Thyroid gland (tissue), 4 donors: ENCODE data around the gene NLGN3. TPM values are rescaled to one million over a fixed set of nuclear protein-coding genes. Genes with fewer than 3 reads are reported as not detected.

Experiments used
- DNase-seq, 2 donors: peaks; one replicate each; pipeline ENCODE4 v3.0.0-alpha.2; 2019
- H3K27ac ChIP-seq, 3 donors: fragments of 200-600 bp; sonication (generic); 1 replicate in 2 of 3; 2 replicates in 1 of 3; pipeline ENCODE4 v1.5.1; 2016 to 2019; ENCODE audit warnings: mild to moderate bottlenecking in 1 of 3, moderate library complexity in 1 of 3
- H3K27me3 ChIP-seq: fragments of 200-600 bp; sonication (generic); one replicate; pipeline ENCODE4 v1.5.1; 2019
- H3K36me3 ChIP-seq, 2 donors: fragments of 200-600 bp; sonication (generic); one replicate each; pipeline ENCODE4 v1.5.1; 2016 to 2019
- H3K4me1 ChIP-seq, 2 donors: fragments of 200-600 bp; sonication (generic); one replicate each; pipeline ENCODE4 v1.5.1; 2017 to 2019
- H3K4me3 ChIP-seq, 3 donors: fragments of 200-600 bp; sonication (generic); replicated peaks in 1 of 3; 1 replicate in 2 of 3; 2 replicates in 1 of 3; pipeline ENCODE4 v1.5.1; 2016; ENCODE audit warnings: mild to moderate bottlenecking in 1 of 3
- H3K9me3 ChIP-seq: fragments of 200-600 bp; sonication (generic); one replicate; pipeline ENCODE4 v1.5.1; 2017
- POLR2A ChIP-seq, 2 donors: fragments of 450-650 bp; IDR thresholded peaks; one replicate each; pipeline ENCODE4 v1.6.1; 2017; ENCODE audit warnings: antibody characterized with exemption in 2 of 2, mild to moderate bottlenecking in 2 of 2, moderate library complexity in 1 of 2
- WGBS, 2 donors: methylation state at CpG; one replicate each; pipeline ENCODE4 v1.1.5; 2017; 5-methylcytosine and 5-hydroxymethylcytosine counted together
- intact Hi-C: fragments of 100-400 bp; cut with DNase I; formaldehyde crosslinking; loops from one replicate; pipeline ENCODE4 v1.15.1; 2023
- total RNA-seq, 4 donors: library from RNA; depleted of rRNA; stranded (reverse); fragments of >200 nt; gene quantifications; one replicate each; pipeline ENCODE4 v1.2.3, GENCODE V29; 2016
- TF ChIP-seq, protein P1 (sequence below), 6 experiments: fragments of 200-600 bp in 3 of 6; fragments of 450-650 bp in 3 of 6; sonication (generic) in 3 of 6; IDR thresholded peaks; one replicate each; pipeline ENCODE4 v1.5.1; 2016 to 2019; ENCODE audit warnings: antibody characterized with exemption in 6 of 6, mild to moderate bottlenecking in 2 of 6, inconsistent platforms in 1 of 6, moderate library complexity in 1 of 6

NLGN3 gene
- total RNA-seq, 4 donors from 2014 or later = 0.13 to 0.46 (median 0.39) TPM

DNA sequence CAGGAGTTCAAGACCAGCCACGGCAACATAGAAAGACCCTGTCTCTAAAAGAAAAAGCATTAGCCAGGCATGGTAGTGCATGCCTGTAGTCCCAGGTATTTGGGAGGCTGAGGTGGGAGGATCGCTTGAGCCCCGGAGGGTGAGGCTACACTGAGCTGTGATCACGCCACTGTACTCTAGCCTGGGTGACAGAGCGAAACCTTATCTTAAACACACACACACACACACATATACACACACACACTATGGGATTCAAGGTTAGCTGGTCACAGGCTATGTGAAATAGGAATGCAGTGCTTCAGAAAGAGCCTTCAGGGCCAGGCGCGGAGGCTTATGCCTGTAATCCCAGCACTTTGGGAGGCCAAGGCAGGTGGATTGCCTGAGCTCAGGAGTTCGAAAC, 23.5 kb downstream of the NLGN3 start:
- 93 to 94% methylated on average over 2 to 3 of the region's 8 CpGs for WGBS, 2 donors
- Histone ChIP-seq H3K4me1 (no peaks in the 10 kb centered on the region), H3K27ac (no peak overlapping the region), H3K36me3 (no peaks in the 10 kb centered on the region), H3K9me3 (no peaks in the 10 kb centered on the region), H3K4me3 (no peak overlapping the region), H3K27me3 (no peaks in the 10 kb centered on the region)
- no peak for DNase-seq
- TF ChIP-seq, protein P1, sequence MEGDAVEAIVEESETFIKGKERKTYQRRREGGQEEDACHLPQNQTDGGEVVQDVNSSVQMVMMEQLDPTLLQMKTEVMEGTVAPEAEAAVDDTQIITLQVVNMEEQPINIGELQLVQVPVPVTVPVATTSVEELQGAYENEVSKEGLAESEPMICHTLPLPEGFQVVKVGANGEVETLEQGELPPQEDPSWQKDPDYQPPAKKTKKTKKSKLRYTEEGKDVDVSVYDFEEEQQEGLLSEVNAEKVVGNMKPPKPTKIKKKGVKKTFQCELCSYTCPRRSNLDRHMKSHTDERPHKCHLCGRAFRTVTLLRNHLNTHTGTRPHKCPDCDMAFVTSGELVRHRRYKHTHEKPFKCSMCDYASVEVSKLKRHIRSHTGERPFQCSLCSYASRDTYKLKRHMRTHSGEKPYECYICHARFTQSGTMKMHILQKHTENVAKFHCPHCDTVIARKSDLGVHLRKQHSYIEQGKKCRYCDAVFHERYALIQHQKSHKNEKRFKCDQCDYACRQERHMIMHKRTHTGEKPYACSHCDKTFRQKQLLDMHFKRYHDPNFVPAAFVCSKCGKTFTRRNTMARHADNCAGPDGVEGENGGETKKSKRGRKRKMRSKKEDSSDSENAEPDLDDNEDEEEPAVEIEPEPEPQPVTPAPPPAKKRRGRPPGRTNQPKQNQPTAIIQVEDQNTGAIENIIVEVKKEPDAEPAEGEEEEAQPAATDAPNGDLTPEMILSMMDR (IDR thresholded peaks at IDR 0.05) = no peak
- no peak for TF ChIP-seq POLR2A (IDR thresholded peaks at IDR 0.05)
- intact Hi-C loops = loop anchor here (10.0 kb wide), 1 partner anchor 173 kb away; no protein-coding TSS in a partner anchor

DNA sequence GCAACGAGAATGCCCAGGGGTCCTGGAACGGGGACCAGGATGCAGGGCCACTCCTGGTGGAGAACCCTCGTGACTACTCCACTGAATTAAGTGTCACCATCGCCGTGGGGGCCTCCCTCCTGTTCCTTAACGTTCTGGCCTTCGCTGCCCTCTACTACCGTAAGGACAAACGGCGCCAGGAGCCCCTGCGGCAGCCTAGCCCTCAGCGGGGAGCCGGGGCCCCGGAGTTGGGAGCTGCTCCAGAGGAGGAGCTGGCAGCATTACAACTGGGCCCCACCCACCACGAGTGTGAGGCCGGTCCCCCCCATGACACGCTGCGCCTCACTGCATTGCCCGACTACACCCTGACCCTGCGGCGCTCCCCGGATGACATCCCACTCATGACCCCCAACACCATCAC, 24.9 kb downstream of the NLGN3 start:
- Histone ChIP-seq H3K4me1 (no peaks in the 10 kb centered on the region), H3K4me3 (no peak overlapping the region), H3K27ac (no peak overlapping the region), H3K36me3 (no peaks in the 10 kb centered on the region), H3K9me3 (no peaks in the 10 kb centered on the region), H3K27me3 (no peaks in the 10 kb centered on the region)
- TF ChIP-seq, protein P1 (IDR thresholded peaks at IDR 0.05) = no peak
- no peak for TF ChIP-seq POLR2A (IDR thresholded peaks at IDR 0.05)
- intact Hi-C loops = loop anchor here (10.0 kb wide), 1 partner anchor 175 kb away; no protein-coding TSS in a partner anchor
- DNase-seq = no peak
- WGBS, 2 donors = 85 to 96% methylated on average over 10 to 16 of the region's 22 CpGs

DNA sequence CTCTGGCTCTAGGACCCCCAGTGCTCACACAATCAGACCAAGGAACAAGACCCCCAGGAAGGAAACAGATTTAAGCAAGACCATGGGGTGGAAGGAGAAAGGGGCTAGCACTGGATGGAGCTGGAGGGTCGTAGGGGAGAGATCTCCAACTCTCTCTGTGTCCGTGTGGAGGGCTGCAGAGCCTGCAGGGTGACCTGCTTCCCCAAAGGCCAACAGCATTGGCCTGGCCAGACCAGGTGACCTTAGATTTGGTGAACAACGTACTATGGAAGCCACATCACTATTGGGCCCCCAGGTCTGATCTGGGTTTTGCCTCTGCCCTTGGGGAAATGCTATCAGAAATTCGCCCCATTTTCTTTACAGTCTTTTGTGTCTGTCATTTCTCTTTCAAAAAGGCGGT, 26.0 kb downstream of the NLGN3 start:
- no peak for DNase-seq
- Histone ChIP-seq H3K4me1 (no peaks in the 10 kb centered on the region), H3K36me3 (no peaks in the 10 kb centered on the region), H3K27ac (no peak overlapping the region), H3K27me3 (no peaks in the 10 kb centered on the region), H3K9me3 (no peaks in the 10 kb centered on the region), H3K4me3 (no peak overlapping the region)
- intact Hi-C loops = loop anchor here (10.0 kb wide), 1 partner anchor 206 kb away; no protein-coding TSS in a partner anchor
- WGBS, 2 donors = 85 to 87% methylated on average over 5 of the region's 5 CpGs
- TF ChIP-seq, protein P1 (IDR thresholded peaks at IDR 0.05) = no peak
- no peak for TF ChIP-seq POLR2A (IDR thresholded peaks at IDR 0.05)

DNA sequence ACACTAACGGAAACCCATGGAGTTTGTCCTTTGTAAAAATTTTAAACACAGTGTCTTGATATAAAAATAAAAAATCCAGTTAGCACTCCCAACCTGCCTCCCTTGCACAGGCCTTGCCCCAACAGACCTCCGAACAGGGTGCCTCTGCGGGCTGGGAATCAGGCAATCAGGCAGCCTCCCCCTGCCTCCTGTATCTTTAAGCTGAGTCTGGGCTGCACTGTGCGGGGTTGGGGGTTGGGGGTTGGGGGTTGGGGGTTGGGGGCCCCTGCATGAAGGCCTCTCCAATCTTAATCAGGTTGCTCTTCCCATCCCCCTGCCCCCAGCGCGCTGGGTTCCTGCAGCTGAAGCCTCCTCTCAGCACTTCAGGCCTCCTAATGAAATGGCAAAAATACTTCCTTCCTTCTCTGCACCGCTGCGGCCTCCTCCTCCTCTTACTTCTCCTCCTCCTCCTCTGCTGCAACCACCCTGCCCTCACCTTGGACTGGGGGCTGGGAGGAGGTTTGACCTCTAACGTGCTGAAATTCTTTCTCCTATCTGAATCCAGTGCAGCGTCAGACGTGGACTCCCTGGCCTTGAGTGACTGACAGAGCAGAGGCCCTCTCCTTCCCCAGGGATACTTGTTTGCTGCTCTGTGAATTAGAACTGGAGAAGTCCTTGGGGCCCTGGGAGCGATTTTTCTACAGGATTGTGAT, 26.6 kb downstream of the NLGN3 start:
- intact Hi-C loops = loop anchor here (10.0 kb wide), 1 partner anchor 206 kb away; no protein-coding TSS in a partner anchor
- Histone ChIP-seq H3K36me3 (no peaks in the 10 kb centered on the region), H3K27ac (no peak overlapping the region), H3K4me1 (no peaks in the 10 kb centered on the region), H3K27me3 (no peaks in the 10 kb centered on the region), H3K4me3 (no peak overlapping the region), H3K9me3 (no peaks in the 10 kb centered on the region)
- DNase-seq = no peak
- TF ChIP-seq, protein P1 (IDR thresholded peaks at IDR 0.05) = no peak
- no peak for TF ChIP-seq POLR2A (IDR thresholded peaks at IDR 0.05)
- 52 to 58% methylated on average over 11 to 12 of the region's 12 CpGs for WGBS, 2 donors

DNA sequence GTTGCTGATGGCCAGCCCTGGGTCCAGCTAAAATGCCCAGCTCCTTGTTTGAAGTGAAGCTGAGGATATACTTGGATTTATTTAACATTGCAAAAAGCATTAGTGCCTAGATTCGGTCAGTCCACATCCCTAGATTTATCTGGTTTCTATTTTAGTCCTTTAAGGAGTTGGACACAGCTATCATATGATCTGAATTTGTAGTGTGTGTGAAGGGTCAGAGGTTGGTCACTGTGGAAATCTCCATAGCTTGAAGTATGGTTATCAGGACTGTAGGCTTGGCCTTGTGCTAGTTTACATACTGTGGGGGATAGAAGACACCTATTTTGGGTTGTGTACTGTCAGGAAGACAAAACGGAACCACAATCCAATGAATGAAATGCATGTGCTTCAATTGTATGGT, 28.8 kb downstream of the NLGN3 start:
- intact Hi-C loops = loop anchor here (10.0 kb wide), 1 partner anchor 209 kb away; no protein-coding TSS in a partner anchor
- Histone ChIP-seq H3K9me3 (no peaks in the 10 kb centered on the region), H3K4me3 (no peak overlapping the region), H3K27ac (no peak overlapping the region), H3K4me1 (no peaks in the 10 kb centered on the region), H3K36me3 (no peaks in the 10 kb centered on the region), H3K27me3 (no peaks in the 10 kb centered on the region)
- DNase-seq = no peak
- TF ChIP-seq POLR2A (IDR thresholded peaks at IDR 0.05) = no peak
- TF ChIP-seq, protein P1 (IDR thresholded peaks at IDR 0.05) = no peak
- WGBS, 2 donors = 93 to 98% methylated on average over 2 of the region's 2 CpGs
